Right renal cortex interstitium (tissue), 3 donors: ENCODE data around the gene WNT10A. TPM values are rescaled to one million over a fixed set of nuclear protein-coding genes. Genes with fewer than 3 reads are reported as not detected.

Source experiments
- DNase-seq, 3 donors: peaks; one replicate each; pipeline ENCODE4 v3.0.0-alpha.2; 2013; ENCODE audit warnings: low read depth in 3 of 3, low spot score in 2 of 3
- polyA plus RNA-seq, 3 donors: library from polyadenylated mRNA; unstranded; fragments of 120-200 nt; gene quantifications; one replicate each; pipeline ENCODE4 v1.2.1, GENCODE V29; 2013; ENCODE audit not compliant: insufficient read length in 3 of 3

The WNT10A gene
- polyA plus RNA-seq, 3 donors: 0.57 to 1.1 (median 0.96) TPM

- no peak for DNase-seq
Observed at GRCh38 chr2:218892693-218893348, 12.2 kb downstream of the WNT10A start.

GRCh38 chr2:218893349-218894150 is 12.9 kb downstream of the WNT10A start:
- no peak for DNase-seq

DNA sequence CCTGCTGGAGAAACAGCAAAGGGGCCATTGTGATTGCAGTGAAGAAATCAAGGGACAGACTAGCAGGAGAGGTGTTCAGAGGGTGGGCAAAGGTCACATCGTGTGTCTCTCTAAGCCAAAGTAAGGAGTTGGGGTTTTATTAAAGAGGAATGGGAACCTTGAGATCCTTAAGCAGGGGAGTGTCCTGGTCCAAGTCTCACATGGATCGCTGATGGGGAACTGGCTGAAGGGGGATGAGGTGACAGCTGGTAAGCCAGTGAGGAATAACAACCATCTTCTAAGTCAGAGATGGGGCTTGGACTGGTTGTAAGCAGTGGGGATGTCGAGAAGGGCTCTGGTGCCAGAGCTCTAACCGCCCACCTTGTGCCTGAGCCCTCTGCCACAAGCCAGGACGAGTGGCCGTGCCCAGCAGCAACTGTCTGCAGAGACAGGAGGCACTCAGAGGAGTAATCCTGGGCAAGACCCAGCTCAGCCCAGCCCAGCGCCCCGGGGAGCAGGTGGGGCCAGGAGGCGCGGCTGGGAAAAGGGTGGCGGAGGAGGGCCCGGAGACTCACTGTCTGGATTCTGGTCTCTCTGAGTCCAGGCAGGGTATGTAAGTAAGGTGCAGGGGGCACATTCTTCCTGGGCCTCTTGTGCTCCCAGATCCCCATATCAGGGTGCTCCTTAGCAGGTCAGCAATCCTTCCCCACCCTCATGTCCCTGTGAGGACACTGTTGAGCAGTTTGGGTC is 13.7 kb downstream of the WNT10A start:
- DNase-seq: no peak

DNA sequence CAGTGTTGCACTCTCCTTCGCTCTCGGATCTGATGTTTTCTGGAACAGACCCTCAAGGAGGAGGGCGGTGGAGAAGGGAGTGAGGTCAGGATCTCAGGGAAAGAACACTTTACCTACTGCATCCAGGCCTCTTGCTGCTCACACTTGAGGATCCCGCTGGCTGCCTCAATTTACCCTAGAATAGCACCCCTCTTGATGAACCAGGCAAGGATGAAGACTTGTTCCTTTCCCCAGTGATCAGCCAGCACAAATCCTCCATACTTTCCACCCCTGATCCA is 14.2 kb downstream of the WNT10A start:
- DNase-seq: no peak

DNA sequence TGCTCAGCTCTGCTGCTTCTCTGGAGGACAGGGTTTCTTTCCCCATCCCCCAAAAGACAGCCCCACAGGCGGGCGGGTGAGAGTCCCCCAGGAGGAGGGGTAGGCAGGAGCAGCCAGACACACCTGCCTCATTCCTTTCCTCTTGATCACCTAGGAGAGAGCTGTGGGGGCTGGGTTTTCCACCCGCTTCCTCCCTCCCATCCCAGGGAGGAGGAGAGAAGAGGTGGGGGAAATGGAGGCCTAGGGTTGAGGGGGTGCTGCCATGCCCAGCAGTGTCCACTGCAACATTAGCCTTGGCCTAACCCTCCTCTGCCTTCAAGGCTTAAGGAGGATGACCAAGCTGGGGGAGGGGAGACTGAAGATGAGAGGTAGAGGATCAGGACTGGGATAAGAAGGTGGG is 14.7 kb downstream of the WNT10A start:
- DNase-seq: no peak

DNA sequence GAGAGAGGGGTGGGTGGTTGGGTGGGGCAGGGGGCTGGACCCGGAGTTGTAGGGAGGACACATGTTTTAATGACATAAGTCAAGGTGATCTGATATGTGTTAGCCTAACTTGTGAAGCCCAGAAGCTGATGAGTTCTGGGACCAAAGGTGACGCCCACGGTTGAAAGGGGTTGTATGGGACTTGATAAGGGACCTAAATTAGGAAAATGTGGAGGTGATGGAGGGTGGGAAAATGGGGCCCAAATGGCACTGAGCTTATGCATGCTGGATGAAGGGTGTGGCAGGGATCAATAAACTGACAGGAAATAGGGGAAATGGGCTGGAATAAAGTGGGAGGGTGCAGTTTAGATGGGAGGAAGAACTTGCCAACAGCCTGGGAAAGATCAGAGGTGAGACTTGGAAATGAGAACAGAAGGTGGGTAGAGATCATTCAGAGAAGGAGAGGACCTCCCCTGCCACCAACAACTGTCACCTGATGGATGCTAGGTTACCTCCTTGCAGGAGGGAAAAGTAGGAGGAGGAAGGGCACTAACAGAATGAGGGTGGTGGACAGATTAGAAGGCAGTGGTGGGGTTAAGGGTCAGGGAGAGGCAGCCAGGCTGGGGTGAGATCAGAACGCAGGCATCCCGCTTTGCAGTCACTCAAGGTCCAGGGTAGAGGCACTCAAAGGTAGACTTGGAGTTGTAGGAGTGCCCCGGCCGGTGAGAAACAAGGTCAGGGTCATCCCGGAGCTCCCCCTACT is 15.3 kb downstream of the WNT10A start:
- DNase-seq: no peak

DNA sequence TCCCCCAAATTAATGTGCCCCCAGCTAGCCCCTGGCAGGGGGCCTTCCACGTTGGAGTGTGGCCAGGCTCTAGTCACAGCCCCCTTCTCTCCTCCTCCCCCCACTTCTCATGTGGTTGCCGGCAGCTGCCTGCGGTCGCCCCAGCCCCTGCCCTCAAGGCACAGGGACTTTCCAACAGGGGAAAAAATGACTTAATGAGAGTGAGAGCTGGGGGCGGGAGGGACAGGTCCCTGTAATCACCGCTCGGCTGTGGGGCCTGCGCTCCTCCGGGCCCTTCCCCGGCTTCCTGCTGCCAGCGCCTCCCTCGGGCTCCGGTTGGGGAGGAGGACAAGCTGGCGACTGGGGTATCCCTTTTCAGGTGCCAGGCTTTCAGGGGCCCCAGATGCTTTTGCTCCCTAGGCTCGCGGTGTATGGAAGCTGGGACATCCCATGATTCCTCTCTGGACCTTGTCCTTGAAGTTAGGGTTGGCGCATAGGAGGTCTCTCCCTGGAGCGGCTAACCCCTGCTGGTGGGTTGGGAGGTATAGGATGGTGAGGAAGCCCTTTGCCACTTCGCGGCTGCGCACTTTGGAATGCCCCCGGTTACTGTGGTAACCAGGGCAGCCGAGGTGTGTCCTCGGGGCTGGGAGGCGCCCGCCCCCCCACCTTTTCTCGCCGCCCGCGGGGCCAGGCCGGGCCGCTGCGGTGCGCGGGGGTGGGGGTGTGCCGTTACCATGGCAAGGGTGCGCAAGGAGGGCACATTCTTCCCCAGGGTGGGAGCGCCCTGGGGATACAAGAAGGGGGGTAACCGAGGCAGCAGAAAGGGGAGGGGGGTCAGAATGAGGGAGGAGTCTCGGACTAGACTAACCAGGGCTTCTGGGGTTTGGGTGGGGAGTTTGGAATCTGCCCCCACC is 16.1 kb downstream of the WNT10A start:
- no peak for DNase-seq

GRCh38 chr2:218897394-218898108 is 16.9 kb downstream of the WNT10A start:
- no peak for DNase-seq

DNA sequence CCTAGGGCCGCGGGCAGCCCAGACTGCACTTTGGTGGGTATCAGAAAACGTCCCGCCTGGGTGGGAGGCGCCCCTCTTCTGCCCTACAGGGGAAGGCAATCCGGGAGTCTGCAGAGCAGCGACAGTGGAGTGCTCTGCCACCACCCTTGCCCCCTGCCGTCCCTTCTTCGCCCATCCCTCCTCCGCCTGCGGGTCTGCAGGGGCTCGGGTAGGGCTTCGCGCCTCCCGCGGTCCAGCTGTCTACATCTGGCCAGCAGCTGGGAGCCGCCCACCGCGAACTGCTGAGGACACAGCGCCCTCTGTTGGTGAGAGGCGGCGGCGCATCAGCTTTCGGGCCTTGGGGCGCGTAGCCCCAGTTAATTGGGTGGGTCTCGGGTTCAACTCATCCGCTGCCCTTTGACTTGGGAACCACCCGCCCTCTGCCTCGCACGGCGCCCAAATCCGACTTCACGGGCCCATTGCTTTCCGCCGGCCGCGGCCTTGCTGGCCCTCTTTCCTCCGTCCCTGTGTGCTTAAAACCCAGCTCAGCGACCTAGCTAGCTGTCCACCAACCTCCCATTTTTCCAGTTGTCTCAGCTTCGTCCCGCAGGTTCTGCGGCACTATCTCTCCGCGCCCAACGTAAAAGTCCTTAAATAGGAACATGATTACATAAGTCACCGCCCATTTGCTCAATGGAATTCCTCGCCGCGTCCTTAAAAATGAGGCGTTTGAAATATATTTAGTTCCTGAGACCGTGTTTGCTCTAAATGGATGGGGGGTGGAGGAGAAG is 17.6 kb downstream of the WNT10A start:
- DNase-seq: no peak

GRCh38 chr2:218899147-218899546 is 18.5 kb downstream of the WNT10A start:
- no peak for DNase-seq

- no peak for DNase-seq
Observed at GRCh38 chr2:218902427-218902826, 21.8 kb downstream of the WNT10A start.

DNA sequence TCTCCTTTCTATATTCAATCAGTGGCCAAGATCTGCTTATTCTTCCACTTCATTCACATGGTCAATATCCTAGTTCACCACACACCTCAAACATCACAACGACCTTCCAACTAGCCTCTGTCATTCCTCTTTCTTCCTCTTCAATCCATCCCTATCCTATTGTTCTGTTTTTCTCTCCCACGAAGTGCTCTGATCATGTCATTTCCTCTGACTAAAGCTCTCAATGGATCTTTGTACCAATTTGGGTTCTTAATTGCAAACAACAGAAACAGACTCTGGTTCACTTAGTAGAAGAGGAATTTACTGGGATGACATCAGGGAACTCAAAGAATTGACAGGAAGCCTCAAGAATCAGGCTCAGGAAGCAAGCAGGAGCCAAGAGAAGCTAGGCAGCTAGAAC is 23.5 kb downstream of the WNT10A start:
- DNase-seq: no peak

DNA sequence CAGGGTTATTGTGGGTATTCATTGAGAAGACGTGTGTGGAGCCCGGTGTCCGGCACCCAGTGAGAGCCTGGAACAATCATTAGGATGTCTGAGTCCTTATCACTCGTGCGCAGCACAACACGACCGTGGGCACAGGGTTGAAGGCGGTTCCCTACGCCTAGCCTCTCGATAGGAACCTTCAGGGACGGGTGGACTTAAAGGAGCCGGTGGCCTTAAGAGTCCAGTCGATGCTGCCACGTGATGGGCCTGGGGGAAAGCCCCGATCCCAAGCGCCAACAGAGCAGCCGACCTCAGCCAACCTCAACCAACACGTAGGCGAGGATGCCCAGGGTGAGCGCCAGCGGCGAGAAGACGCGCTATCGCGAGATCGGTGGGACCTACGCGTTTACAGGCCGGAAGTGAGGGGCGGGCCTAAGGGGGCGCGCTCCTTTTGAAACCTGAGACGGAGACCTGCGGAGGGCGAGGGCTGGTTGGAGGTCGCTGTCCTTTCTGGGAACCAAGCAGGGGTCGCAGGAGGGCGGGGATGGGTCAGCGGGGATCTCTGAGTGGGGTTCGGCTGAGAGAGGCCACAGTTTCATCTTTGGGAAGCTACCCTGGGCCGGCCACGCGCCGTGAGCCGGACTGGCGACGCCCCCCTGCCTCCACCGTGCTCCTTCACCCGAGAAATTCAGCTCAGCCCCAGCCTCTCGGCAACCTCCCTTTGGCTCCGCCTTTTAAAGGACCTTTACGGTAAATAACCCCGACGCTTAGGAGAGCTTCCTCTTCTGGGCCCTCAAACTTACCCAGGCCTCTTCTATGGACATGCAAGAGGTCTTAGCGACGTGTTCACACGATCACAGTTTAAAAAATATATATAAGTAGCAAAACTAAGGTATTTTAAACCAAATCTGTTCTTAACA is 28.3 kb downstream of the WNT10A start:
- peak in 2 of 3 donors; percentile 73 to 83 for DNase-seq

DNA sequence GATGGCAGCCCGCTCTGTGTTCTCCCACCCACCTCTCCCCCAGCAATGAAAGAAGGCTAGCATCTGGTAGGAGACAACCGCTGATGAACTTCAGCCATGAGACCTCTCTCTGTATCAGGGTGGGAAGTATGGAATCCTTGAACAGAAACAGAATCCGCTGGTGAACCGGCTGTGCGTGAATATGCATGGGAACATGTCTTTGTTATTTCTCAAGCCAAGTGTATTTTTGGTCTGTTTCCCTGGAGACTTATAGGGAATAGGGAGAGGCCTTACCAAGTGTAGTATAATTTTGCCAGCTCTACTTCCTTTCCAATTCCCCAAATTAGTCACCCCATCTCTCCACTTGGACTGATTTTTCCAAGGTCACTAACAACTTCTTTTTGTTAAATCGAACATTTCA is 30.1 kb downstream of the WNT10A start:
- DNase-seq: no peak

- DNase-seq: no peak
Observed at GRCh38 chr2:218920504-218920903, 39.9 kb downstream of the WNT10A start.

- DNase-seq: no peak
Observed at GRCh38 chr2:218924757-218925156, 44.1 kb downstream of the WNT10A start.

GRCh38 chr2:218925434-218925833 is 44.8 kb downstream of the WNT10A start:
- DNase-seq: no peak

GRCh38 chr2:218927422-218927821 is 46.8 kb downstream of the WNT10A start:
- no peak for DNase-seq
